CD14-positive monocyte (primary cell): ENCODE measurements around the gene ATG13. TPM values are rescaled to one million over a fixed set of nuclear protein-coding genes. Genes with fewer than 3 reads are reported as not detected.

Source experiments
- DNase-seq, 3 donors: peaks; one replicate each; pipeline ENCODE4 v3.0.0-alpha.2; 2011 to 2022
- H2AFZ ChIP-seq: 2 replicates; pipeline ENCODE4 v1.6.0; 2012; ENCODE audit warnings: mild to moderate bottlenecking, low read depth, low read length, inconsistent platforms; ENCODE audit not compliant: insufficient read depth, poor library complexity, severe bottlenecking
- H3K27ac ChIP-seq, 2 donors: 1 replicate in 1 of 2; 2 replicates in 1 of 2; pipeline ENCODE4 v1.5.1; 2012 to 2013; ENCODE audit warnings: low read length in 2 of 2, control low read depth in 1 of 2, inconsistent platforms in 1 of 2, low read depth in 1 of 2, mild to moderate bottlenecking in 1 of 2
- H3K27me3 ChIP-seq, 2 donors: one replicate each; pipeline versions ENCODE4 v1.6.0 to v1.6.1; 2011 to 2013; ENCODE audit warnings: low read length in 2 of 2; ENCODE audit not compliant: control insufficient read depth in 2 of 2, insufficient read depth in 2 of 2
- H3K36me3 ChIP-seq, 2 donors: replicated peaks in 1 of 2; 1 replicate in 1 of 2; 2 replicates in 1 of 2; pipeline versions ENCODE4 v1.5.1 to v1.6.1; 2012 to 2013; ENCODE audit warnings: low read length in 2 of 2, control low read depth in 1 of 2, inconsistent platforms in 1 of 2, mild to moderate bottlenecking in 1 of 2; ENCODE audit not compliant: insufficient read depth in 2 of 2, control insufficient read depth in 1 of 2
- H3K4me1 ChIP-seq, 2 donors: 1 replicate in 1 of 2; 2 replicates in 1 of 2; pipeline versions ENCODE4 v1.5.1 to v1.6.1; 2012 to 2013; ENCODE audit warnings: low read length in 2 of 2, control low read depth in 1 of 2, inconsistent platforms in 1 of 2, mild to moderate bottlenecking in 1 of 2, moderate library complexity in 1 of 2; ENCODE audit not compliant: insufficient read depth in 2 of 2, control insufficient read depth in 1 of 2
- H3K4me2 ChIP-seq: replicated peaks from 2 replicates; pipeline ENCODE3; 2012; ENCODE audit warnings: low read length, moderate library complexity, mild to moderate bottlenecking; ENCODE audit not compliant: poor library complexity, severe bottlenecking; ENCODE audit errors: extremely low read depth
- H3K4me3 ChIP-seq, 3 experiments: fragments of 200-600 bp in 1 of 3; sonication (generic) in 1 of 3; replicated peaks in 1 of 3; 1 replicate in 2 of 3; 2 replicates in 1 of 3; pipeline ENCODE4 v1.5.1; 2011 to 2013; ENCODE audit warnings: low read length in 3 of 3, mild to moderate bottlenecking in 3 of 3, control low read depth in 2 of 3, low read depth in 2 of 3, inconsistent platforms in 1 of 3, moderate library complexity in 1 of 3
- H3K79me2 ChIP-seq: 2 replicates; pipeline ENCODE4 v1.6.0; 2012; ENCODE audit warnings: mild to moderate bottlenecking, control low read depth, inconsistent platforms, low read length, moderate library complexity; ENCODE audit not compliant: insufficient read depth
- H3K9ac ChIP-seq: 2 replicates; pipeline ENCODE4 v1.6.0; 2017; ENCODE audit warnings: low read length, mild to moderate bottlenecking; ENCODE audit not compliant: insufficient read depth, poor library complexity, severe bottlenecking
- H3K9me3 ChIP-seq, 2 donors: replicated peaks in 1 of 2; 1 replicate in 1 of 2; 2 replicates in 1 of 2; pipeline versions ENCODE4 v1.5.1 to v1.6.1; 2012 to 2013; ENCODE audit warnings: low read length in 2 of 2, control low read depth in 1 of 2; ENCODE audit not compliant: control insufficient read depth in 1 of 2, insufficient read depth in 1 of 2
- H4K20me1 ChIP-seq: 2 replicates; pipeline ENCODE4 v1.6.0; 2012; ENCODE audit warnings: mild to moderate bottlenecking, low read length, control low read depth, moderate library complexity; ENCODE audit not compliant: insufficient read depth
- H3K27ac Mint-ChIP-seq, 7 donors: one replicate each; pipeline ENCODE4 v1.8.0; 2020; ENCODE audit warnings: mild to moderate bottlenecking in 7 of 7, mixed read lengths in 7 of 7, moderate library complexity in 6 of 7, inconsistent platforms in 2 of 7
- H3K27me3 Mint-ChIP-seq, 3 donors: one replicate each; pipeline ENCODE4 v1.8.0; 2021 to 2022; ENCODE audit warnings: low read depth in 3 of 3, mild to moderate bottlenecking in 3 of 3, mixed read lengths in 3 of 3, moderate library complexity in 3 of 3, inconsistent platforms in 1 of 3
- H3K36me3 Mint-ChIP-seq, 2 donors: one replicate each; pipeline ENCODE4 v1.8.0; 2020; ENCODE audit warnings: mixed read lengths in 2 of 2, inconsistent platforms in 1 of 2, mild to moderate bottlenecking in 1 of 2
- H3K4me1 Mint-ChIP-seq: one replicate; pipeline ENCODE4 v1.8.0; 2020; ENCODE audit warnings: mild to moderate bottlenecking, mixed read lengths
- H3K4me3 Mint-ChIP-seq, 2 donors: one replicate each; pipeline ENCODE4 v1.8.0; 2020; ENCODE audit warnings: mild to moderate bottlenecking in 2 of 2, mixed read lengths in 2 of 2, moderate library complexity in 1 of 2
- H3K9me3 Mint-ChIP-seq, 7 donors: one replicate each; pipeline ENCODE4 v1.8.0; 2020 to 2022; ENCODE audit warnings: mixed read lengths in 7 of 7, mild to moderate bottlenecking in 6 of 7, moderate library complexity in 6 of 7, inconsistent platforms in 2 of 7
- WGBS: methylation state at CpG from one replicate; pipeline ENCODE4 v1.1.5; 2013; ENCODE audit warnings: missing lambda C conversion rate; ENCODE audit not compliant: insufficient coverage; 5-methylcytosine and 5-hydroxymethylcytosine counted together
- intact Hi-C, 2 donors: fragments of 100-400 bp; cut with micrococcal nuclease; formaldehyde crosslinking; loops; one replicate each; pipeline versions ENCODE4 v1.15.0 to v1.15.1; 2023
- polyA plus RNA-seq, 3 donors: library from polyadenylated mRNA; depleted of rRNA in 1 of 3; unstranded in 2 of 3; stranded (reverse) in 1 of 3; fragments of 300-500 nt in 2 of 3; fragments of >200 nt in 1 of 3; fragmentation: Illumina TruSeq in 2 of 3; gene quantifications; 1 replicate in 2 of 3; 2 replicates in 1 of 3; pipeline ENCODE4 v1.2.3, GENCODE V29; 2012 to 2021
- TF ChIP-seq, protein P1 (sequence below): fragments of 200-600 bp; IDR thresholded peaks from one replicate; pipeline ENCODE4 v1.8.0; 2022; ENCODE audit warnings: antibody characterized with exemption, mild to moderate bottlenecking

ATG13 gene
- polyA plus RNA-seq, 3 donors: 33.7 to 55.5 (median 51.2) TPM

DNA sequence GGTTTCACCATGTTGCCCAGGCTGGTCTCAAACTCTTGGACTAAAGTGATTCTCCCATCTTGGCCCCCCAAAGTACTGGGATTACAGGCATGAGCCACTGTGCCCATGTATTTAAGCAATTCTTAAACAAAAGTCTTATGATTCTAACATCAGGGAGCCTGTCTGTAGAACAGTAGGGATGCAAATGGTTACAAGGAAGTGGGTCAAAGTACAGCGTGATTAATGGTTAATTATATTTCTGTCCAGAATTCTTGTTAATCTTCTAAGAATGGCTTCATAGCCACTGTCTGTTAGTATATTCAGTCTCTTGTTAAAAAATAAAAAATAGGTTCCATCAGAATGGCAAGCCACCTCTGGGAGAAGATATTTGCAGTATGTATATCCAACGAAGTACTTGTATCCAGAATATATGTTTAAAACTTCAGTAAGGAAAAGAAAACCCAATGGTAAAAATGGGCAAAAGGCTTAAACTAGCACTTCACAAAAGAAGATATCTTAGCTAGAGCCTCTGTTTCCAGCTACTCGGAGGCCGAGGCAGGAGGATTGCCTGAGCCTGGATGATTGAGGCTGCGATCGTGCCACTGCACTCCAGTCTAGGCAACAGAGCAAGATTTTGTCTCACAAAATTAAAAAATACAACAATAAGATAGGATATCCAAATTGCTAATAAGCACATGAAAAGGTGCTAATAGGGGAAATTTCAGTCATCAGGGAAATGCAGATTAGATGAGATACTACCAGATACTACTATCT, 22.9 kb downstream of the ATG13 start:
- Mint-ChIP-seq H3K27ac (no peak overlapping the region), H3K36me3 (peaks cover 58 to 85% of the 10 kb centered on the region in 2 donors), H3K27me3 (peaks cover 0 to 2% (median 0%) of the 10 kb centered on the region in 3 donors), H3K4me1 (peaks cover 9% of the 10 kb centered on the region), H3K4me3 (no peak overlapping the region), H3K9me3 (peaks cover 0 to 6% (median 3%) of the 10 kb centered on the region in 7 donors)
- Histone ChIP-seq H3K4me1 (no peaks in the 10 kb centered on the region), H2AFZ (no peak overlapping the region), H3K4me2 (no peak overlapping the region), H3K36me3 (peaks cover 36 to 92% of the 10 kb centered on the region in 2 donors), H4K20me1 (peaks cover 57% of the 10 kb centered on the region), H3K4me3 (no peak overlapping the region), H3K27me3 (no peaks in the 10 kb centered on the region), H3K9ac (no peak overlapping the region), H3K79me2 (peaks cover 44% of the 10 kb centered on the region), H3K27ac (no peak overlapping the region), H3K9me3 (no peaks in the 10 kb centered on the region)
- no peak for DNase-seq
- TF ChIP-seq, protein P1, sequence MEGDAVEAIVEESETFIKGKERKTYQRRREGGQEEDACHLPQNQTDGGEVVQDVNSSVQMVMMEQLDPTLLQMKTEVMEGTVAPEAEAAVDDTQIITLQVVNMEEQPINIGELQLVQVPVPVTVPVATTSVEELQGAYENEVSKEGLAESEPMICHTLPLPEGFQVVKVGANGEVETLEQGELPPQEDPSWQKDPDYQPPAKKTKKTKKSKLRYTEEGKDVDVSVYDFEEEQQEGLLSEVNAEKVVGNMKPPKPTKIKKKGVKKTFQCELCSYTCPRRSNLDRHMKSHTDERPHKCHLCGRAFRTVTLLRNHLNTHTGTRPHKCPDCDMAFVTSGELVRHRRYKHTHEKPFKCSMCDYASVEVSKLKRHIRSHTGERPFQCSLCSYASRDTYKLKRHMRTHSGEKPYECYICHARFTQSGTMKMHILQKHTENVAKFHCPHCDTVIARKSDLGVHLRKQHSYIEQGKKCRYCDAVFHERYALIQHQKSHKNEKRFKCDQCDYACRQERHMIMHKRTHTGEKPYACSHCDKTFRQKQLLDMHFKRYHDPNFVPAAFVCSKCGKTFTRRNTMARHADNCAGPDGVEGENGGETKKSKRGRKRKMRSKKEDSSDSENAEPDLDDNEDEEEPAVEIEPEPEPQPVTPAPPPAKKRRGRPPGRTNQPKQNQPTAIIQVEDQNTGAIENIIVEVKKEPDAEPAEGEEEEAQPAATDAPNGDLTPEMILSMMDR: no peak
- WGBS: 97% methylated on average over 3 of the region's 6 CpGs
- intact Hi-C loops: no loop called here

- Mint-ChIP-seq H3K4me3 (no peak overlapping the region), H3K36me3 (peaks cover 59 to 89% of the 10 kb centered on the region in 2 donors), H3K9me3 (peaks cover 0 to 6% (median 3%) of the 10 kb centered on the region in 7 donors), H3K27ac (peak overlapping the region in 1 of 7 donors; percentile 63), H3K4me1 (peaks cover 9% of the 10 kb centered on the region), H3K27me3 (peaks cover 0 to 2% (median 0%) of the 10 kb centered on the region in 3 donors)
- Histone ChIP-seq H3K27me3 (no peaks in the 10 kb centered on the region), H3K9ac (no peak overlapping the region), H3K9me3 (no peaks in the 10 kb centered on the region), H3K36me3 (peaks cover 48 to 94% of the 10 kb centered on the region in 2 donors), H3K4me2 (no peak overlapping the region), H2AFZ (no peak overlapping the region), H3K27ac (no peak overlapping the region), H3K4me3 (no peak overlapping the region), H4K20me1 (peaks cover 52% of the 10 kb centered on the region), H3K79me2 (peaks cover 35% of the 10 kb centered on the region), H3K4me1 (no peaks in the 10 kb centered on the region)
- TF ChIP-seq, protein P1: no peak
- DNase-seq: no peak
- intact Hi-C loops: no loop called here
- 100% methylated on average over 2 of the region's 3 CpGs for WGBS
Observed at GRCh38 chr11:46641639-46642038, 24.3 kb downstream of the ATG13 start.
